AG09309 (cell line): ENCODE data around the gene SLX4IP.
"Not testable (repeated sequence)": the region's sequence is repeated elsewhere in the genome, so short reads cannot be mapped to it uniquely, and the experiment has no call there.

Experiments used
- DNase-seq: peaks from one replicate; pipeline ENCODE4 v3.0.0-alpha.2; 2010; ENCODE audit warnings: low read depth
- H3K4me3 ChIP-seq: 2 replicates; pipeline ENCODE4 v1.5.1; 2011; ENCODE audit warnings: mild to moderate bottlenecking, low read depth, low read length, moderate library complexity; ENCODE audit not compliant: control insufficient read depth
- CTCF ChIP-seq: IDR thresholded peaks from 2 replicates; pipeline ENCODE4 v1.5.1; 2011; ENCODE audit warnings: mild to moderate bottlenecking, low read depth, low read length, inconsistent platforms; ENCODE audit not compliant: insufficient read depth, control insufficient read depth; ENCODE audit errors: missing control alignments

Gene SLX4IP

GRCh38 chr20:10584371-10584770, 149.3 kb downstream of the SLX4IP start:
- no peak overlapping the region for H3K4me3 ChIP-seq
- DNase-seq = no peak
- no peak for TF ChIP-seq CTCF

- no peak for TF ChIP-seq CTCF
- no peak overlapping the region for H3K4me3 ChIP-seq
- DNase-seq = no peak
Measured at GRCh38 chr20:10585308-10585707, 150.2 kb downstream of the SLX4IP start.

GRCh38 chr20:10586296-10586695, 151.2 kb downstream of the SLX4IP start:
- no peak for DNase-seq
- H3K4me3 ChIP-seq = no peak overlapping the region
- no peak for TF ChIP-seq CTCF

GRCh38 chr20:10590446-10590845, 155.3 kb downstream of the SLX4IP start:
- H3K4me3 ChIP-seq, DNase-seq: not testable (repeated sequence)

GRCh38 chr20:10590950-10591671, 156.0 kb downstream of the SLX4IP start:
- TF ChIP-seq CTCF = no peak
- H3K4me3 ChIP-seq = no peak overlapping the region
- DNase-seq = no peak

- no peak for TF ChIP-seq CTCF
- H3K4me3 ChIP-seq = no peak overlapping the region
- no peak for DNase-seq
Measured at GRCh38 chr20:10591946-10592521, 156.9 kb downstream of the SLX4IP start.

GRCh38 chr20:10594296-10594868, 159.3 kb downstream of the SLX4IP start:
- no peak for TF ChIP-seq CTCF
- no peak overlapping the region for H3K4me3 ChIP-seq
- no peak for DNase-seq
